ENCODE measurements around the gene KMT5B.

KMT5B gene

GRCh38 chr11:68181719-68182451, 31.2 kb downstream of the KMT5B start (continued):
- TF ChIP-seq PRDM4 (tag by site-specific recombination; IDR thresholded peaks at IDR 0.05) (no peak), ZNF521 (tag by site-specific recombination; IDR thresholded peaks at IDR 0.05) (no peak), ZNF169 (tag by site-specific recombination; IDR thresholded peaks at IDR 0.05) (no peak)

GRCh38 chr11:68179847-68180246, 33.2 kb downstream of the KMT5B start:
- CTCF ChIA-PET, result interaction anchor here (0.6 kb wide), 2 partner anchors 14 to 345 kb away, joined by 3 to 4 read pairs; no protein-coding TSS in a partner anchor
- H3K9me3 ChIP-seq (ENCODE audit: control insufficient read depth, insufficient read depth, low read depth, low read length), result no peaks in the 10 kb centered on the region
- H3K36me3 ChIP-seq (ENCODE audit: control insufficient read depth in 2 of 2, insufficient read depth in 1 of 2, low read length in 2 of 2), result peaks cover 3 to 64% of the 10 kb centered on the region in 2 experiments
- H3K27ac ChIP-seq (ENCODE audit: extremely low read depth, low read depth, low read length), result no peak overlapping the region
- H3K4me1 ChIP-seq (ENCODE audit: control insufficient read depth, insufficient read depth, low read length), result no peaks in the 10 kb centered on the region
- POLR2A ChIA-PET, result no interaction called here
- no peak overlapping the region for H3K4me3 ChIP-seq (ENCODE audit: low read depth, low read length)
- TF ChIP-seq ZNF560 (tag by site-specific recombination; IDR thresholded peaks at IDR 0.05; ENCODE audit: borderline replicate concordance) (no peak), ZNF600 (tag by site-specific recombination; IDR thresholded peaks at IDR 0.05) (no peak), ZNF449 (tag by site-specific recombination; IDR thresholded peaks at IDR 0.05) (no peak), ZNF544 (tag by site-specific recombination; IDR thresholded peaks at IDR 0.05) (no peak), ZSCAN18 (tag by site-specific recombination; IDR thresholded peaks at IDR 0.05) (no peak), ZSCAN4 (tag by site-specific recombination; IDR thresholded peaks at IDR 0.05) (no peak), ELK4 (IDR thresholded peaks at IDR 0.05; ENCODE audit: borderline replicate concordance, low read depth, low read length) (no peak), TSHZ1 (tag by site-specific recombination; IDR thresholded peaks at IDR 0.05; ENCODE audit: borderline replicate concordance) (no peak), ZSCAN30 (tag by site-specific recombination; IDR thresholded peaks at IDR 0.05) (no peak), SALL2 (tag by site-specific recombination; IDR thresholded peaks at IDR 0.05; ENCODE audit: borderline replicate concordance) (no peak)

Data from HEK293 (cell line).